Large intestine (tissue), 3 donors: ENCODE results near the gene TMEM156. TPM values are rescaled to one million over a fixed set of nuclear protein-coding genes. Genes with fewer than 3 reads are reported as not detected.
A peak's percentile ranks its signal among the peaks of the same experiment; 100 is the strongest.

Source experiments
- DNase-seq, 2 donors: peaks; one replicate each; pipeline versions ENCODE4 v3.0.0 to v3.0.0-alpha.2; 2013
- H3K27ac ChIP-seq: one replicate; pipeline ENCODE4 v1.5.1; 2013; ENCODE audit warnings: low read length
- H3K27me3 ChIP-seq: 2 replicates; pipeline ENCODE4 v1.6.1; 2013; ENCODE audit warnings: low read length; ENCODE audit not compliant: control insufficient read depth, insufficient read depth
- H3K36me3 ChIP-seq: 2 replicates; pipeline ENCODE4 v1.6.1; 2013; ENCODE audit warnings: low read length; ENCODE audit not compliant: control insufficient read depth, insufficient read depth
- H3K4me1 ChIP-seq: one replicate; pipeline ENCODE4 v1.6.1; 2013; ENCODE audit warnings: low read length; ENCODE audit not compliant: control insufficient read depth, insufficient read depth
- H3K4me3 ChIP-seq: one replicate; pipeline ENCODE4 v1.5.1; 2013; ENCODE audit warnings: low read length
- H3K9me3 ChIP-seq: one replicate; pipeline ENCODE4 v1.6.1; 2013; ENCODE audit warnings: mild to moderate bottlenecking, low read depth, low read length, moderate library complexity; ENCODE audit not compliant: control insufficient read depth
- WGBS: methylation state at CpG from one replicate; pipeline ENCODE4 v1.1.5; 2013; ENCODE audit warnings: low lambda C conversion rate; ENCODE audit not compliant: insufficient coverage; 5-methylcytosine and 5-hydroxymethylcytosine counted together
- polyA plus RNA-seq: library from polyadenylated mRNA; unstranded; fragments of 120-200 nt; gene quantifications from one replicate; pipeline ENCODE4 v1.2.1, GENCODE V29; 2013

TMEM156 gene
- polyA plus RNA-seq, 1 donor, result 1.7 TPM

DNA sequence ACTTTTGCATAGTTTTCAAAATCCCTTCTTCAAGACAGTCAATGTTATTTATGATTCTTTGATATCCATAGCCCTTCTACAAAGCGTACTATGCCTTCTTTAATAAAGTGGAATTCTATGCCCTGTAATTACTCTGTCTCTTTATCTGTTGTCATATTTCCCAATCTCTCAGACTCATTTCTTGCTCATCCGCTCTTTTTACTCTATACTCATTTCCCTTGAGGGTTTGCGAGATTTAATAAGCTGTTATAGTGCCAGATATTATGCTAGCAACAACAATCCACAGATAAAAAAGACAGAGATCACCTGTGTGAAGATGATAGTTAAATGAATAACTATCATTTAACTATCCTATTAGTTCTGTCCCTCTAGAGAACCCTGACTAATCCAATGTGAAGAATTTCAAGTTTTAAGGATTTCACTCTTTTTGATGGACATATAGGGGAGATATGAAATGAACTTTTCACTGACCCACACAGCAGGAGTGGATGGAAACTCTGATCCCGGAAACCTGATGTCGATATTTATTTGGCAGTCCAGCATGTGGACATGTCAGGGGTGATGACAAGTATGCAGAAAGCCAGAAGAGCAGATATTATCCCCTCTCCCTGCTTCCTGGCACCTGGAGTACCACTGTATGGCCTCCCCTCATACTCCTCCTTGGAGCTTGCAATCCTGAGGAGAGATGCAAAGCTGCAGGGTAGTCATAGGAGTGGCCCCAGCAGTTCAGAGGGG, 49.7 kb downstream of the TMEM156 start:
- peaks cover 2% of the 10 kb centered on the region for H3K27me3 ChIP-seq
- WGBS, result 89% methylated on average over 3 of the region's 5 CpGs
- no peak overlapping the region for H3K27ac ChIP-seq
- DNase-seq, result no peak
- H3K9me3 ChIP-seq, result no peaks in the 10 kb centered on the region
- H3K4me1 ChIP-seq, result no peaks in the 10 kb centered on the region
- H3K36me3 ChIP-seq, result no peaks in the 10 kb centered on the region
- no peak overlapping the region for H3K4me3 ChIP-seq

DNA sequence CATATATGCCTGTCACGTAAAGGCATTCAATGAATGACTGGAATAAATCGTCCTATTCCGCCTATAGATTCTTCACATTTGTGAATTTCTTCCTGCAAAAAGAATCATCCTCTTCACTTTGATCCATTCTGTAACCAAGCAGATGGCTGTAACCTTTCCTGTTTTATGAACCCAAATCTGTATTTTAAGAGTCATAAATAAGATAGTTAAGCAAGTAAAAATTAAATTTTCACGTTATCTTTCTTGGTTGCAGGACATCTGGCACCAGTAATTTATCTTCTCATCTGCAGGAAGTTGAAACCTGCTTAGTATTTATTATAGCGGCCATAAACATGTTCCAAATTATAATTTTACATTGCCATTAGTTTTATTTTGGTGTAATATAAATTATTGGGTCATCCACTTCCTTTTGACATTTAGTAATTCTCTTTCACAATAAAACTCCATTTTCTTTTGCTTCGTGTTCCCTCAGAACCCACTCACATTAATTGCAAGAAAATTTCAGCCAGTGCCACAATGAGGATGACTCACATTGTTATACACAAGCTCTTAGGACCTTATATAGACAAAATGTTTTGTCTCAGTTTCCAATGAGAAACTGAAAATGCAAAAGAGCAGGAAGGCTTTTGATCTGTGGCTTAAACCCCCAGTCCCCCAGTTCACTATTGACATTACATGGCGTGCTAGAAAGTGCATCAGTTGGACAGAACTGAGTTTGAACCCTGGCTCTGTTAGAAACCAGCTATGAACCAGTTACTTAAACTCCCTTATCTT, 51.1 kb downstream of the TMEM156 start:
- Histone ChIP-seq H3K4me3 (no peak overlapping the region), H3K27ac (no peak overlapping the region), H3K9me3 (no peaks in the 10 kb centered on the region), H3K36me3 (no peaks in the 10 kb centered on the region), H3K27me3 (peaks cover 2% of the 10 kb centered on the region), H3K4me1 (no peaks in the 10 kb centered on the region)
- 58% methylated on average over 6 of the region's 7 CpGs for WGBS
- DNase-seq, result no peak

DNA sequence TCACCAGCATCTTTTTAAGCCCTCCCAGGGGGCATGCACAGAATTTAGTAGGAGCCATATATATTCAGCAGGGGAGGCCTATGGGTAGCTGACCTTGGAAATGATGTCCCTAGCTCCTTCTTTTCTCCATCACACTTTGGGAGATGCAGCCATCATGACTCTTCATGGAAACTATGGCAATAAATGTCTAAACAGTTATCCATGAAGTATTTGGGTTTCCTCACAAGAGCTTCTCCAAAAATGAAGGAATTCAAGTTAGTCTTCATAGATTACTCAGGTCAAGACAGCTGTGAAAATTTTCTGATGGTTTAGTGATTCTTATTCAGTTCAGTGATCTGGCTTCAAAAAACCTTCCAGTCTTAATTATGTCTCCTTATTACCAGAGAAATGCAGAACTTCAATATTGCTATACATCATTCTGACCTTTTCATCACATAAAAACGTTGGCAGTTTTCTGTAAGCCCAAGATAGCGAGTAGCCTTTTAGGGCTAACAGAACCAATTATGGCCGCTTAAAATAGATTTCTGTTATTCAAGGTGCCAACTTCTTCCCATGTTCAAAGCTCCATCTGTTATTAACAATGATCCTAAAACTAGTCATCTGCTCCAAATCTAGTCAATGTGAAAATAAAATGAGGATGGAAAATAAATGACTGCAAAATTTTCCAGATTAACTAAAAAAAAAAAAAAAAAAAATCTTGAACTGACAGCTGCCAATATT, 52.5 kb downstream of the TMEM156 start:
- Histone ChIP-seq H3K36me3 (no peaks in the 10 kb centered on the region), H3K27ac (no peak overlapping the region), H3K4me3 (no peak overlapping the region), H3K27me3 (no peaks in the 10 kb centered on the region), H3K9me3 (no peaks in the 10 kb centered on the region), H3K4me1 (no peaks in the 10 kb centered on the region)
- no peak for DNase-seq
- no CpG with 5 or more reads among the region's 3 CpGs for WGBS

DNA sequence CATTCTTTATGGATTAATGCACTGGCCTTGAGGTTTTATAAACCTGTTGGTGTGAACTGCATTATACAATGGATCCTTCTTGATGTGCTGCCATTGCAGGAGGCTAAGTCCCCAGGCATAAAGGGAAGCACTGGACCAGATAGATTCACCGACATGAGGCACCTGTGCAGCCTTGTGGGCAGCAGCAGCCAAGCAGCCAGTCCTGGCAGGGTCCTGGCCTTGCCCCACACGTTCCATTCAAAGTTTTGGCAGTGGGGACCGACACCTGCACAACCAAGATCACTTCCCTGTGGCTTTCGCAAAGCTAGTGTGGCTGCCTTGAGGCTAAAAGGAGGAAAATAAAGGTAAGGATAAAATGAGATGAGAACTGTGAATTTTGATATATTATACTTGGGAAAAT, 53.1 kb downstream of the TMEM156 start:
- no CpG with 5 or more reads among the region's 4 CpGs for WGBS
- Histone ChIP-seq H3K9me3 (no peaks in the 10 kb centered on the region), H3K4me3 (no peak overlapping the region), H3K27ac (no peak overlapping the region), H3K4me1 (no peaks in the 10 kb centered on the region), H3K36me3 (no peaks in the 10 kb centered on the region), H3K27me3 (no peaks in the 10 kb centered on the region)
- no peak for DNase-seq

DNA sequence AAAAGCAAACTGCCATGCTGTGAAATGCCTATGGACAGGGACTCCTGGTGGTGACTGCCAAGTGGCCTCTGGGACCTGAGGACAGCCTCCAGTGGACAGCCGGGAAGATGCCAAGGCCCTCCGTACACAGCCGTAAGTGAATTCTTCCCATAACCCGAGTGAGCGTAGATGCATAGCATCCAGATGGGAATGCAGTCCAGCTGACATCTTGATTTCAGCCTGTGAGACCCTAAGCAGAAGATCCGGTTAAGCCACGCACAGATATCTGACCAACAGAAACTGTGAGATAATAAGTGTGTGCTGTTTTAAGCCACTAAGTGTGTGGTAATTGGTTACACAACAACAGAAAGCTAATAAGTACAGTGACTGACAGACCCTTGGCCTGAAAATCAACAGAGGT, 55.9 kb downstream of the TMEM156 start:
- Histone ChIP-seq H3K27me3 (no peaks in the 10 kb centered on the region), H3K4me3 (no peak overlapping the region), H3K36me3 (no peaks in the 10 kb centered on the region), H3K27ac (no peak overlapping the region), H3K9me3 (no peaks in the 10 kb centered on the region), H3K4me1 (no peaks in the 10 kb centered on the region)
- WGBS, result no CpG with 5 or more reads among the region's 7 CpGs
- no peak for DNase-seq

DNA sequence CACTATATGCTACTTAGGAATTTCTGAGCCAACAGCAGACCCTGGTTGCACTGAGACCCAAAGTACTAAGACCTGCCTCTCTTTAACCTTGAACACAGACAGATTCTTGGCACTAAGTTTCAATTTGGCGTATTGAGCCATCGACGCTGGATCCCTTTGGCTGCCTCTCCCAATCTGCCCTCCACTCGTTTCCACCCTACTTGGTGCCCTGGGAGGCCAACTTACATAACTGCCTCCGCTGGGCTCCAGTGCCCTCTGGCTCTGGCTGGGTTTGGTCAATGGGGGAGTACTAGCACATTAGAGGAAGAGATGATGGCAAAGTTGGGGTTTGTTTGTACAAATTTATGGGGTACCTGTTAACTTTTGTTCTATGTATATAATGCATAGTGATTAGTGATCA, 63.5 kb downstream of the TMEM156 start:
- H3K27me3 ChIP-seq, result no peaks in the 10 kb centered on the region
- no peak overlapping the region for H3K4me3 ChIP-seq
- no peaks in the 10 kb centered on the region for H3K4me1 ChIP-seq
- no peak overlapping the region for H3K27ac ChIP-seq
- WGBS, result no CpG with 5 or more reads among the region's 5 CpGs
- no peaks in the 10 kb centered on the region for H3K36me3 ChIP-seq
- no peaks in the 10 kb centered on the region for H3K9me3 ChIP-seq
- DNase-seq, result no peak

DNA sequence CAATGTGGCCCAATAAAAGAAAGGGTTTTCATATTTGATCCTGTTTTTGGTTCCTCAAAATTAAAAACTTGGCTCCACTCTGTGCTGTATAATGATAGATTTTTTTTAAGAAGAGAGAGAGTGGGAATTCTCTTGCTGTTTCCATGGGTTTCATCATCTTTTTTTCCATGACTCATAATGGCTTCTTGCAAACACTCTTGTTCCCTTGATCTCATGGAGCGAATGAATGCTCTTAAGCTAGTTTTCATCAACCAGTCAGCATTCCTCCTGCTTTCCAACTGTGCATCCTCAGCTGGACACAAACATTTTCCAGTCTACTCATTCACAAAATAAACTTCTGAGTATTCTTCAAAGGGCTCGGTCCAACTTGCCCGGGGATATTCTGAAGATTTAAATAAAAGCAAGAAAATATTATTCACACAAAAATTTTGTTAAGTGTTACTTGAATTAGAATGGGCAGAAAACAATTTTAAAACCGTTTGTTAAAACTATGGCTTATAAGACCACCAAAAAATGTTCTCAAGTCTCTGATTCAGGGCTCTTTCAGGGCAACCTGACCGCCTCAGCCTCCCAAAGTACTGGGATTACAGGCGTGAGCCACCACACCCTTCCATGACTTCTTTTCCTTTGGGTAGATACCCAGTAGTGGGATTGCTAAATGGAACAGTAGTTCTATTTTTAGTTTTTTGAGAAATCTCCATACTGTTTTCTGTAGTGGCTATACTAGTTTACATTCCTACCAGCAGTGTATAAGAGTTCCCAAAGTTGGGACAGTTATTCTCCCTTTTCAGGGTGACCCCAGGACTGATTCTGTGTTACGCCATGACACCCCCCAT, 64.7 kb downstream of the TMEM156 start:
- Histone ChIP-seq H3K4me3 (no peak overlapping the region), H3K27ac (no peak overlapping the region), H3K27me3 (no peaks in the 10 kb centered on the region), H3K36me3 (no peaks in the 10 kb centered on the region), H3K4me1 (no peaks in the 10 kb centered on the region), H3K9me3 (no peaks in the 10 kb centered on the region)
- DNase-seq, result peak; percentile 24 to 42
- 67% methylated on average over 3 of the region's 7 CpGs for WGBS

DNA sequence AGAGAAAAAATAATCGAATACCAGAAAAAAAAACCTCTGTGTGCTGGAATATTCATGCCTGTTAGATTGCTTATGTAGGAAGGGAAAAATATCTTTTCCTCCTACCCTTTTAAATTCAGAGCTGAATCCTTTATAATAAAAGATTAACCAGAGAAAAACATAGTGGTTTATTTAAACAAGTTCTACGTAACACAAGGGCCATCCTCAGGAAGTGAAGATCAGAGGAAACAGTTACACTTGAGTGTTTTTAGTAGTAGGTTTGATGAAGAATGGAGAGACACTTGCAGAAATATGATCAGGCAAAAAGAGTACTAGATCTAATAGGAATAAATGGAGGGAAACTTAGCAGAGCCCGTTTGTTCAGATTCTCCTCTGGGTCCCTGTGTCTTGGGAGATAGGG, 66.3 kb downstream of the TMEM156 start:
- Histone ChIP-seq H3K4me3 (no peak overlapping the region), H3K27ac (no peak overlapping the region), H3K27me3 (no peaks in the 10 kb centered on the region), H3K36me3 (no peaks in the 10 kb centered on the region), H3K9me3 (no peaks in the 10 kb centered on the region), H3K4me1 (no peaks in the 10 kb centered on the region)
- DNase-seq, result no peak
- 82% methylated on average over 2 of the region's 3 CpGs for whole genome bisulfite sequencing

DNA sequence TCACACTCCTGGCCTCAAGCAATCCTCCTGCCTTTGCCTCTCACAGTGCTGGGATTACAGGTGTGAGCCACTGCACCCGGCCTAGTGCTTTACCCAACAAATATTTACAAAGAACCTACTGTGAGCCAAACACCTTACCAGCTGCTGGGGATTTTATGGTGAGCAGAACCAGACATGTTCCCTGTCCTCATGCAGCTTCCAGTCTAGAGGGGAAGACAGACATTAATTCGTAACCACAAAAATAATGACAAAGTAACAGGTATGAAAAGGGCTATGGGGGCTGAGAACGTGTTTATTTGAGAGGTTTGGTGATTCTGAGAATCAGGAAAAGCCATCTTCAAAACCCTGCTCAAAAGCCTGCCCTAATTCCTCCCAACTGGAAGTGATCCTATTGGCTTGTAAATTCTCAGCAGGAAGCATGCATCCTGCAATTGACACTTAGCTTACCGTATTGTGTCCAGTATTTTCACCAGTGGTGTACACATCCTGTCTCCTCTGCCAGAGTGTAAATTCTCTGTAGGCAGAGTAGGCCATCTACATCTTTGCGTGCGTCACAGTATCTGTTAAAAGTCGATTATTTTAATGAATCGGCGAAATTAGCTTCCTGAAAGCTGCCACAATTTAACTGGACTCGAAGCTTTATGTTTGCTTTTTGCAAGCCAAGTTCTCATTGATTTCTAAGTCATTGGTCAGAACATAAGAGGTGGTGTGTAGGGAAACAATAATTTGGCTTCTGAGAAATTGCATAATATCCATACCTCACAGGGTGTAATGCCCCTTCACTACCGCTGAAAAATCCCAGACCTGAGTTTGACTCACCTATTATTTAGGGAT, 67.0 kb downstream of the TMEM156 start:
- H3K27ac ChIP-seq, result no peak overlapping the region
- H3K27me3 ChIP-seq, result no peaks in the 10 kb centered on the region
- H3K4me1 ChIP-seq, result no peaks in the 10 kb centered on the region
- H3K4me3 ChIP-seq, result no peak overlapping the region
- no peaks in the 10 kb centered on the region for H3K9me3 ChIP-seq
- WGBS, result 100% methylated on average over 1 of the region's 11 CpGs
- no peak for DNase-seq
- H3K36me3 ChIP-seq, result no peaks in the 10 kb centered on the region
